Naive B cell (primary cell): ENCODE measurements around the gene MALT1. TPM values are rescaled to one million over a fixed set of nuclear protein-coding genes. Genes with fewer than 3 reads are reported as not detected.

ENCODE experiments used
- ATAC-seq, 2 donors: fragments of 150-1000 bp; cut with Tn5 transposase; 2 replicates each; pipeline ENCODE4 v1.10.0; 2021; ENCODE audit warnings: low read depth in 2 of 2, mild to moderate bottlenecking in 2 of 2, moderate library complexity in 2 of 2
- DNase-seq: peaks from one replicate; pipeline ENCODE4 v3.0.0; 2022
- H3K27ac Mint-ChIP-seq, 6 donors: one replicate each; pipeline ENCODE4 v1.8.0; 2020 to 2022; ENCODE audit warnings: mild to moderate bottlenecking in 6 of 6, mixed read lengths in 6 of 6, moderate library complexity in 5 of 6, inconsistent platforms in 2 of 6
- H3K27me3 Mint-ChIP-seq, 3 donors: one replicate each; pipeline ENCODE4 v1.8.0; 2021 to 2022; ENCODE audit warnings: mixed read lengths in 3 of 3, mild to moderate bottlenecking in 1 of 3
- H3K36me3 Mint-ChIP-seq, 2 donors: one replicate each; pipeline ENCODE4 v1.8.0; 2020 to 2022; ENCODE audit warnings: mixed read lengths in 2 of 2, inconsistent platforms in 1 of 2, mild to moderate bottlenecking in 1 of 2
- H3K4me1 Mint-ChIP-seq, 3 donors: one replicate each; pipeline ENCODE4 v1.8.0; 2020 to 2022; ENCODE audit warnings: mixed read lengths in 3 of 3, inconsistent platforms in 1 of 3, mild to moderate bottlenecking in 1 of 3, moderate library complexity in 1 of 3
- H3K4me3 Mint-ChIP-seq, 8 donors: one replicate each; pipeline ENCODE4 v1.8.0; 2020 to 2022; ENCODE audit warnings: mild to moderate bottlenecking in 8 of 8, mixed read lengths in 8 of 8, moderate library complexity in 8 of 8, inconsistent platforms in 2 of 8
- H3K9me3 Mint-ChIP-seq, 7 donors: one replicate each; pipeline ENCODE4 v1.8.0; 2020 to 2022; ENCODE audit warnings: mixed read lengths in 7 of 7, mild to moderate bottlenecking in 5 of 7, inconsistent platforms in 2 of 7, moderate library complexity in 1 of 7
- polyA plus RNA-seq, 6 donors: library from polyadenylated mRNA; unstranded; fragments of 300-500 nt; fragmentation: Illumina TruSeq; gene quantifications; one replicate each; pipeline ENCODE4 v1.2.3, GENCODE V29; 2021; ENCODE audit warnings: low read depth in 6 of 6

MALT1 gene
- polyA plus RNA-seq, 6 donors from 2014 or later, result 57.8 to 85.2 (median 63.0) TPM

- ATAC-seq, result no peak
- H3K9me3 Mint-ChIP-seq, result no peaks in the 10 kb centered on the region
Measured at GRCh38 chr18:58780045-58780444, 108.8 kb downstream of the MALT1 start.

GRCh38 chr18:58781627-58782194 lies 110.4 kb downstream of the MALT1 start:
- DNase-seq (peak; percentile 57), ATAC-seq (peak; percentile 85 to 97)
- peak overlapping the region in 3 of 6 donors; percentile 32 to 97 (median 74) for H3K27ac Mint-ChIP-seq
- no peaks in the 10 kb centered on the region for H3K9me3 Mint-ChIP-seq
- peaks cover 0 to 14% (median 11%) of the 10 kb centered on the region in 3 donors for H3K27me3 Mint-ChIP-seq
- H3K4me1 Mint-ChIP-seq, result peaks cover 4 to 12% (median 4%) of the 10 kb centered on the region in 3 donors
- H3K4me3 Mint-ChIP-seq, result no peak overlapping the region
- H3K36me3 Mint-ChIP-seq, result no peaks in the 10 kb centered on the region

More at GRCh38 chr18:58780045-58780444, 108.8 kb downstream of the MALT1 start:
- peaks cover 4 to 9% (median 4%) of the 10 kb centered on the region in 3 donors for H3K4me1 Mint-ChIP-seq
- H3K27ac Mint-ChIP-seq, result no peak overlapping the region
- H3K27me3 Mint-ChIP-seq, result peaks cover 0 to 18% (median 11%) of the 10 kb centered on the region in 3 donors
- no peaks in the 10 kb centered on the region for H3K36me3 Mint-ChIP-seq
- DNase-seq, result no peak
- H3K4me3 Mint-ChIP-seq, result no peak overlapping the region

GRCh38 chr18:58784601-58785137 lies 113.4 kb downstream of the MALT1 start:
- peaks cover 0 to 11% (median 8%) of the 10 kb centered on the region in 3 donors for H3K27me3 Mint-ChIP-seq
- no peaks in the 10 kb centered on the region for H3K36me3 Mint-ChIP-seq
- H3K27ac Mint-ChIP-seq, result no peak overlapping the region
- DNase-seq (no peak), ATAC-seq (no peak)
- no peak overlapping the region for H3K4me3 Mint-ChIP-seq
- H3K4me1 Mint-ChIP-seq, result peaks cover 4 to 12% (median 4%) of the 10 kb centered on the region in 3 donors
- no peaks in the 10 kb centered on the region for H3K9me3 Mint-ChIP-seq

- Mint-ChIP-seq H3K4me3 (no peak overlapping the region), H3K27ac (peak overlapping the region in 2 of 6 donors; percentile 39 to 43), H3K9me3 (no peaks in the 10 kb centered on the region), H3K36me3 (no peaks in the 10 kb centered on the region), H3K27me3 (peaks cover 0 to 5% (median 5%) of the 10 kb centered on the region in 3 donors), H3K4me1 (peaks cover 4 to 12% (median 4%) of the 10 kb centered on the region in 3 donors)
- no peak for DNase-seq
- no peak for ATAC-seq
Measured at GRCh38 chr18:58785171-58785805, 114.0 kb downstream of the MALT1 start.

- no peak overlapping the region for H3K27ac Mint-ChIP-seq
- ATAC-seq (no peak), DNase-seq (no peak)
- H3K36me3 Mint-ChIP-seq, result no peaks in the 10 kb centered on the region
- no peaks in the 10 kb centered on the region for H3K9me3 Mint-ChIP-seq
- peaks cover 4 to 12% (median 4%) of the 10 kb centered on the region in 3 donors for H3K4me1 Mint-ChIP-seq
- no peak overlapping the region for H3K4me3 Mint-ChIP-seq
- peaks cover 0 to 5% (median 5%) of the 10 kb centered on the region in 3 donors for H3K27me3 Mint-ChIP-seq
Measured at GRCh38 chr18:58785870-58786269, 114.6 kb downstream of the MALT1 start.

- peaks cover 5 to 8% (median 6%) of the 10 kb centered on the region in 3 donors for H3K4me1 Mint-ChIP-seq
Measured at GRCh38 chr18:58787536-58788149, 116.4 kb downstream of the MALT1 start.

GRCh38 chr18:58788470-58788869 lies 117.2 kb downstream of the MALT1 start:
- H3K4me3 Mint-ChIP-seq, result no peak overlapping the region
- H3K36me3 Mint-ChIP-seq, result no peaks in the 10 kb centered on the region
- DNase-seq, result no peak
- peaks cover 5 to 8% (median 6%) of the 10 kb centered on the region in 3 donors for H3K4me1 Mint-ChIP-seq
- peaks cover 0 to 5% (median 0%) of the 10 kb centered on the region in 3 donors for H3K27me3 Mint-ChIP-seq
- no peak for ATAC-seq
- H3K27ac Mint-ChIP-seq, result no peak overlapping the region
- no peaks in the 10 kb centered on the region for H3K9me3 Mint-ChIP-seq

More at GRCh38 chr18:58787536-58788149, 116.4 kb downstream of the MALT1 start:
- H3K36me3 Mint-ChIP-seq, result no peaks in the 10 kb centered on the region
- no peak for ATAC-seq
- H3K27ac Mint-ChIP-seq, result peak overlapping the region in 1 of 6 donors; percentile 47
- H3K9me3 Mint-ChIP-seq, result no peaks in the 10 kb centered on the region
- H3K4me3 Mint-ChIP-seq, result no peak overlapping the region
- DNase-seq, result no peak
- H3K27me3 Mint-ChIP-seq, result peaks cover 0 to 5% (median 0%) of the 10 kb centered on the region in 3 donors

- Mint-ChIP-seq H3K9me3 (no peaks in the 10 kb centered on the region), H3K4me3 (no peak overlapping the region), H3K36me3 (no peaks in the 10 kb centered on the region), H3K4me1 (peaks cover 5 to 8% (median 6%) of the 10 kb centered on the region in 3 donors), H3K27ac (no peak overlapping the region), H3K27me3 (peaks cover 0 to 5% (median 0%) of the 10 kb centered on the region in 3 donors)
- ATAC-seq (no peak), DNase-seq (no peak)
Measured at GRCh38 chr18:58788971-58789875, 118.0 kb downstream of the MALT1 start.

GRCh38 chr18:58789876-58790240 lies 118.6 kb downstream of the MALT1 start:
- Mint-ChIP-seq H3K36me3 (no peaks in the 10 kb centered on the region), H3K27ac (peak overlapping the region in 2 of 6 donors; percentile 11 to 27), H3K4me3 (no peak overlapping the region), H3K27me3 (peaks cover 0 to 5% (median 0%) of the 10 kb centered on the region in 3 donors), H3K9me3 (no peaks in the 10 kb centered on the region), H3K4me1 (peaks cover 5 to 8% (median 5%) of the 10 kb centered on the region in 3 donors)
- ATAC-seq (no peak), DNase-seq (no peak)

GRCh38 chr18:58792086-58792485 lies 120.8 kb downstream of the MALT1 start:
- Mint-ChIP-seq H3K27me3 (peaks cover 0 to 3% (median 0%) of the 10 kb centered on the region in 3 donors), H3K36me3 (no peaks in the 10 kb centered on the region), H3K4me1 (peaks cover 0 to 8% (median 5%) of the 10 kb centered on the region in 3 donors), H3K27ac (peak overlapping the region in 5 of 6 donors; percentile 51 to 92 (median 57)), H3K9me3 (no peaks in the 10 kb centered on the region), H3K4me3 (peak overlapping the region in 5 of 8 donors; percentile 48 to 75 (median 58))
- ATAC-seq, result peak; percentile 68 to 77
- no peak for DNase-seq

GRCh38 chr18:58793361-58793760 lies 122.1 kb downstream of the MALT1 start:
- H3K9me3 Mint-ChIP-seq, result no peaks in the 10 kb centered on the region
- H3K27ac Mint-ChIP-seq, result no peak overlapping the region
- peaks cover 0 to 8% (median 5%) of the 10 kb centered on the region in 3 donors for H3K4me1 Mint-ChIP-seq
- no peak for ATAC-seq
- no peaks in the 10 kb centered on the region for H3K27me3 Mint-ChIP-seq
- H3K36me3 Mint-ChIP-seq, result no peaks in the 10 kb centered on the region
- H3K4me3 Mint-ChIP-seq, result no peak overlapping the region
- no peak for DNase-seq

GRCh38 chr18:58796220-58796619 lies 125.0 kb downstream of the MALT1 start:
- DNase-seq (no peak), ATAC-seq (no peak)
- Mint-ChIP-seq H3K4me1 (peaks cover 8 to 21% (median 10%) of the 10 kb centered on the region in 3 donors), H3K36me3 (no peaks in the 10 kb centered on the region), H3K9me3 (no peaks in the 10 kb centered on the region), H3K27me3 (no peaks in the 10 kb centered on the region), H3K27ac (peak overlapping the region in 1 of 6 donors; percentile 74), H3K4me3 (no peak overlapping the region)
